BLaER1 treated with 17β-estradiol and CSF1 and Interleukin-3, amounts not matched to agents 10 nM and 100 nM (cell line): ENCODE data around the gene MARCKS.
A peak's percentile ranks its signal among the peaks of the same experiment; 100 is the strongest.

Source experiments
- H3K27ac ChIP-seq, 11 experiments: shearing (Covaris generic); formaldehyde crosslinking; 2 replicates each; pipeline ENCODE4 v1.8.1; 2022
- H3K27me3 ChIP-seq, 11 experiments: shearing (Covaris generic); formaldehyde crosslinking; 2 replicates each; pipeline ENCODE4 v1.8.1; 2022
- H3K36me3 ChIP-seq, 11 experiments: shearing (Covaris generic); formaldehyde crosslinking; 2 replicates each; pipeline ENCODE4 v1.8.1; 2022
- H3K4me1 ChIP-seq, 10 experiments: shearing (Covaris generic); formaldehyde crosslinking; 2 replicates each; pipeline ENCODE4 v1.8.1; 2022
- H3K4me2 ChIP-seq, 11 experiments: shearing (Covaris generic); formaldehyde crosslinking; 2 replicates each; pipeline ENCODE4 v1.8.1; 2022
- H3K4me3 ChIP-seq, 10 experiments: shearing (Covaris generic); formaldehyde crosslinking; 2 replicates each; pipeline ENCODE4 v1.8.1; 2022
- H3K9ac ChIP-seq, 11 experiments: shearing (Covaris generic); formaldehyde crosslinking; 2 replicates each; pipeline ENCODE4 v1.8.1; 2022
- H3K9me3 ChIP-seq, 11 experiments: shearing (Covaris generic); formaldehyde crosslinking; replicated peaks in 1 of 11; 2 replicates each; pipeline ENCODE4 v1.8.1; 2022
- H4K20me1 ChIP-seq, 11 experiments: shearing (Covaris generic); formaldehyde crosslinking; 2 replicates each; pipeline ENCODE4 v1.8.1; 2022
- Cebpa-rat ChIP-seq, 11 experiments: shearing (Covaris generic); IDR thresholded peaks; 2 replicates each; pipeline ENCODE4 v1.8.1; 2022

MARCKS gene

GRCh38 chr6:113871975-113872374 lies 14.8 kb downstream of the MARCKS start:
- Histone ChIP-seq H3K27me3 (no peaks in the 10 kb centered on the region), H3K27ac (no peak overlapping the region), H3K4me2 (peak overlapping the region in 3 of 11 experiments; percentile 11 to 64 (median 55); a peak in 4 of 22 replicates), H3K4me3 (peak overlapping the region in 1 of 10 experiments; percentile 28; a peak in 1 of 20 replicates), H3K4me1 (peaks cover 7 to 22% (median 8%) of the 10 kb centered on the region in 10 experiments; a peak in 14 of 20 replicates), H3K36me3 (no peaks in the 10 kb centered on the region), H4K20me1 (peaks cover 0 to 5% (median 0%) of the 10 kb centered on the region in 11 experiments; a peak in 1 of 22 replicates), H3K9me3 (no peaks in the 10 kb centered on the region; a peak in 1 of 22 replicates), H3K9ac (no peak overlapping the region)
- no peak for TF ChIP-seq Cebpa-rat (IDR thresholded peaks at IDR 0.05)

GRCh38 chr6:113873043-113873667 lies 16.0 kb downstream of the MARCKS start:
- H3K4me2 ChIP-seq = peak overlapping the region; percentile 5 to 90 (median 57); a peak in 21 of 22 replicates

GRCh38 chr6:113875470-113875869 lies 18.3 kb downstream of the MARCKS start:
- no peak for TF ChIP-seq Cebpa-rat (IDR thresholded peaks at IDR 0.05)
- Histone ChIP-seq H3K27ac (no peak overlapping the region), H3K36me3 (no peaks in the 10 kb centered on the region)

More at GRCh38 chr6:113873043-113873667, 16.0 kb downstream of the MARCKS start:
- H4K20me1 ChIP-seq = no peaks in the 10 kb centered on the region
- H3K9me3 ChIP-seq = no peaks in the 10 kb centered on the region; a peak in 1 of 22 replicates
- peak overlapping the region in 2 of 11 experiments; percentile 9 to 38; a peak in 2 of 22 replicates for H3K9ac ChIP-seq
- TF ChIP-seq Cebpa-rat (IDR thresholded peaks at IDR 0.05) = no peak
- no peaks in the 10 kb centered on the region for H3K27me3 ChIP-seq
- peak overlapping the region in 3 of 10 experiments; percentile 39 to 48 (median 44); a peak in 6 of 20 replicates for H3K4me3 ChIP-seq
- H3K27ac ChIP-seq = peak overlapping the region in 2 of 11 experiments; percentile 14 to 17; a peak in 2 of 22 replicates
- H3K36me3 ChIP-seq = no peaks in the 10 kb centered on the region
- peaks cover 7 to 22% (median 8%) of the 10 kb centered on the region in 10 experiments; a peak in 14 of 20 replicates for H3K4me1 ChIP-seq

GRCh38 chr6:113876695-113877094 lies 19.6 kb downstream of the MARCKS start:
- Histone ChIP-seq H3K4me1 (peaks cover 7 to 37% (median 8%) of the 10 kb centered on the region in 10 experiments; a peak in 15 of 20 replicates), H3K9ac (no peak overlapping the region), H3K27me3 (no peaks in the 10 kb centered on the region), H3K9me3 (no peaks in the 10 kb centered on the region), H3K27ac (no peak overlapping the region), H3K36me3 (no peaks in the 10 kb centered on the region), H4K20me1 (no peaks in the 10 kb centered on the region), H3K4me3 (no peak overlapping the region), H3K4me2 (no peak overlapping the region)
- TF ChIP-seq Cebpa-rat (IDR thresholded peaks at IDR 0.05) = no peak

More at GRCh38 chr6:113875470-113875869, 18.3 kb downstream of the MARCKS start:
- Histone ChIP-seq H3K4me3 (no peak overlapping the region), H3K9ac (no peak overlapping the region), H4K20me1 (no peaks in the 10 kb centered on the region), H3K4me1 (peaks cover 7 to 30% (median 8%) of the 10 kb centered on the region in 10 experiments; a peak in 14 of 20 replicates), H3K4me2 (no peak overlapping the region), H3K27me3 (no peaks in the 10 kb centered on the region), H3K9me3 (no peaks in the 10 kb centered on the region)

- H4K20me1 ChIP-seq = no peaks in the 10 kb centered on the region
- H3K9ac ChIP-seq = no peak overlapping the region
- no peak overlapping the region for H3K27ac ChIP-seq
- H3K4me1 ChIP-seq = peaks cover 0 to 17% (median 0%) of the 10 kb centered on the region in 10 experiments; a peak in 4 of 20 replicates
- no peak for TF ChIP-seq Cebpa-rat (IDR thresholded peaks at IDR 0.05)
- peak overlapping the region in 2 of 11 experiments; percentile 4 to 21; a peak in 3 of 22 replicates for H3K4me2 ChIP-seq
- H3K36me3 ChIP-seq = no peaks in the 10 kb centered on the region
- no peaks in the 10 kb centered on the region for H3K9me3 ChIP-seq
- no peaks in the 10 kb centered on the region for H3K27me3 ChIP-seq
- no peak overlapping the region for H3K4me3 ChIP-seq
Observed at GRCh38 chr6:113879186-113880096, 22.3 kb downstream of the MARCKS start.

GRCh38 chr6:113881478-113881980 lies 24.4 kb downstream of the MARCKS start:
- Histone ChIP-seq H3K9me3 (no peaks in the 10 kb centered on the region), H3K4me2 (peak overlapping the region in 3 of 11 experiments; percentile 12 to 25 (median 14); a peak in 4 of 22 replicates), H3K4me1 (peaks cover 0 to 17% (median 0%) of the 10 kb centered on the region in 10 experiments; a peak in 4 of 20 replicates), H3K36me3 (no peaks in the 10 kb centered on the region), H3K9ac (no peak overlapping the region), H3K27ac (no peak overlapping the region), H3K4me3 (no peak overlapping the region), H4K20me1 (no peaks in the 10 kb centered on the region), H3K27me3 (no peaks in the 10 kb centered on the region)
- no peak for TF ChIP-seq Cebpa-rat (IDR thresholded peaks at IDR 0.05)

- no peak overlapping the region for H3K4me3 ChIP-seq
- no peaks in the 10 kb centered on the region for H3K9me3 ChIP-seq
- peaks cover 0 to 17% (median 0%) of the 10 kb centered on the region in 10 experiments; a peak in 4 of 20 replicates for H3K4me1 ChIP-seq
- no peak overlapping the region for H3K9ac ChIP-seq
- TF ChIP-seq Cebpa-rat (IDR thresholded peaks at IDR 0.05) = no peak
- H3K4me2 ChIP-seq = no peak overlapping the region
- no peak overlapping the region for H3K27ac ChIP-seq
- H4K20me1 ChIP-seq = no peaks in the 10 kb centered on the region
- H3K36me3 ChIP-seq = no peaks in the 10 kb centered on the region
- H3K27me3 ChIP-seq = no peaks in the 10 kb centered on the region
Observed at GRCh38 chr6:113882336-113883022, 25.3 kb downstream of the MARCKS start.

GRCh38 chr6:113884011-113884410 lies 26.9 kb downstream of the MARCKS start:
- H4K20me1 ChIP-seq = no peaks in the 10 kb centered on the region
- peaks cover 0 to 14% (median 0%) of the 10 kb centered on the region in 10 experiments; a peak in 4 of 20 replicates for H3K4me1 ChIP-seq
- no peak for TF ChIP-seq Cebpa-rat (IDR thresholded peaks at IDR 0.05)
- H3K9ac ChIP-seq = no peak overlapping the region
- H3K4me2 ChIP-seq = no peak overlapping the region
- no peak overlapping the region for H3K27ac ChIP-seq
- H3K4me3 ChIP-seq = no peak overlapping the region
- no peaks in the 10 kb centered on the region for H3K27me3 ChIP-seq
- no peaks in the 10 kb centered on the region for H3K36me3 ChIP-seq
- H3K9me3 ChIP-seq = no peaks in the 10 kb centered on the region
